Muscle of back (tissue), 11 donors: Measurements from ENCODE around the gene RGS3. TPM values are rescaled to one million over a fixed set of nuclear protein-coding genes. Genes with fewer than 3 reads are reported as not detected.

Experiments used
- DNase-seq, 3 donors: peaks; one replicate each; pipeline versions ENCODE4 v3.0.0 to v3.0.0-alpha.2; 2013
- polyA plus RNA-seq, 10 donors: library from polyadenylated mRNA; unstranded; fragments of 120-200 nt; gene quantifications; one replicate each; pipeline ENCODE4 v1.2.1, GENCODE V29; 2013; ENCODE audit not compliant: insufficient read length in 10 of 10

Gene RGS3
- polyA plus RNA-seq, 10 donors, result 34.8 to 61.2 (median 50.0) TPM

GRCh38 chr9:113582698-113583200, 119.2 kb downstream of the RGS3 start:
- DNase-seq, result no peak

GRCh38 chr9:113583511-113584427, 120.2 kb downstream of the RGS3 start:
- DNase-seq, result no peak

- DNase-seq, result no peak
These were observed 121.0 kb downstream of the RGS3 start for GRCh38 chr9:113584428-113585084.

- no peak for DNase-seq
These were observed 121.5 kb downstream of the RGS3 start for GRCh38 chr9:113585085-113585442.

GRCh38 chr9:113585555-113585954, 122.0 kb downstream of the RGS3 start:
- DNase-seq, result no peak

GRCh38 chr9:113587471-113588031, 124.0 kb downstream of the RGS3 start:
- peak in 1 of 3 donors; percentile 69 for DNase-seq

GRCh38 chr9:113588242-113588810, 124.8 kb downstream of the RGS3 start:
- no peak for DNase-seq

GRCh38 chr9:113588936-113589335, 125.4 kb downstream of the RGS3 start:
- DNase-seq, result peak in 1 of 3 donors; percentile 12

- peak in 1 of 3 donors; percentile 46 for DNase-seq
These were observed 125.9 kb downstream of the RGS3 start for GRCh38 chr9:113589407-113589806.

- DNase-seq, result peak in 1 of 3 donors; percentile 71
These were observed 126.4 kb downstream of the RGS3 start for GRCh38 chr9:113589890-113590289.

- DNase-seq, result no peak
These were observed 126.9 kb downstream of the RGS3 start for GRCh38 chr9:113590389-113590788.

- peak; percentile 73 to 92 (median 88) for DNase-seq
These were observed 127.7 kb downstream of the RGS3 start for GRCh38 chr9:113590991-113591898.

- no peak for DNase-seq
These were observed 128.5 kb downstream of the RGS3 start for GRCh38 chr9:113591899-113592625.

GRCh38 chr9:113592876-113593575, 129.5 kb downstream of the RGS3 start:
- DNase-seq, result peak in 1 of 3 donors; percentile 26

- peak; percentile 96 to 98 (median 98) for DNase-seq
These were observed 130.3 kb downstream of the RGS3 start for GRCh38 chr9:113593682-113594281.

- DNase-seq, result peak in 1 of 3 donors; percentile 56
These were observed 131.2 kb downstream of the RGS3 start for GRCh38 chr9:113594484-113595299.

GRCh38 chr9:113596616-113597320, 133.2 kb downstream of the RGS3 start:
- no peak for DNase-seq
